A549 (cell line): ENCODE data around the gene DDX25. TPM values are rescaled to one million over a fixed set of nuclear protein-coding genes. Genes with fewer than 3 reads are reported as not detected.

Experiments
- ATAC-seq, 2 experiments: fragments of 200-7000 bp in 1 of 2; fragments of >200 bp in 1 of 2; cut with Nextera tagmentation in 1 of 2; cut with Tn5 transposase in 1 of 2; 3 replicates each; pipeline versions ENCODE4 v1.8.0 to v1.9.1; 2018 to 2020; ENCODE audit warnings: mild to moderate bottlenecking in 1 of 2, moderate library complexity in 1 of 2
- CTCF ChIA-PET: fragments of 300-600 bp; sonication (Branson Sonifier 250); formaldehyde crosslinking; extraction: SDS; loops from one replicate; lab custom pipeline; 2021; ENCODE audit warnings: antibody characterized with exemption, inconsistent platforms; lab: Yijun Ruan, JAX
- POLR2A ChIA-PET: fragments of 350-600 bp; formaldehyde crosslinking; extraction: SDS; loops from one replicate; lab custom pipeline; 2021; ENCODE audit warnings: antibody characterized with exemption, inconsistent platforms; lab: Yijun Ruan, JAX
- DNase-seq, 2 experiments: peaks; one replicate each; pipeline versions ENCODE4 v3.0.0 to v3.0.0-alpha.2; 2011 to 2016; ENCODE audit warnings: low read depth in 1 of 2, low spot score in 1 of 2
- FAIRE-seq: peaks from 2 replicates; lab custom pipeline; 2011; peaks lifted over from hg19 to GRCh38; lab: Jason Lieb, UNC
- H3K27ac ChIP-seq, 2 experiments: fragments of >200 bp; sonication (Bioruptor Twin); formaldehyde crosslinking; 3 replicates each; pipeline ENCODE4 v1.5.1; 2016 to 2017
- H3K4me1 ChIP-seq: fragments of >200 bp; sonication (Bioruptor Twin); formaldehyde crosslinking; 3 replicates; pipeline ENCODE4 v1.6.1; 2016
- H3K4me2 ChIP-seq: fragments of >200 bp; sonication (Bioruptor Twin); formaldehyde crosslinking; 3 replicates; pipeline ENCODE4 v1.6.1; 2016
- H3K4me3 ChIP-seq: fragments of >200 bp; sonication (Bioruptor Twin); formaldehyde crosslinking; 3 replicates; pipeline ENCODE4 v1.5.1; 2016
- H3K9me3 ChIP-seq: fragments of >200 bp; sonication (Bioruptor Twin); formaldehyde crosslinking; 3 replicates; pipeline ENCODE4 v1.6.1; 2016
- CBX2 ChIP-seq: fragments of 200-600 bp; sonication (generic); IDR thresholded peaks from 2 replicates; pipeline ENCODE4 v1.6.1; 2016; ENCODE audit warnings: low read depth, mild to moderate bottlenecking, borderline replicate concordance
- CEBPB ChIP-seq, 2 experiments: fragments of >200 bp in 1 of 2; sonication (Bioruptor Twin) in 1 of 2; formaldehyde crosslinking in 1 of 2; IDR thresholded peaks; 2 replicates each; pipeline ENCODE4 v1.6.1; 2012 to 2016
- EHMT2 ChIP-seq: fragments of 200-600 bp; sonication (generic); IDR thresholded peaks from 2 replicates; pipeline ENCODE4 v1.6.1; 2016; ENCODE audit warnings: antibody characterized with exemption, low read depth, mild to moderate bottlenecking, moderate library complexity
- ESRRA ChIP-seq: fragments of 150-350 bp; IDR thresholded peaks from 2 replicates; pipeline ENCODE4 v1.6.1; 2014; ENCODE audit warnings: mild to moderate bottlenecking, low read length, borderline replicate concordance
- FOSB ChIP-seq: fragments of 250-450 bp; sonication (Bioruptor Pico); IDR thresholded peaks from 2 replicates; pipeline ENCODE4 v1.5.0; 2020; ENCODE audit warnings: mild to moderate bottlenecking, moderate library complexity
- GATA3 ChIP-seq: IDR thresholded peaks from 2 replicates; pipeline ENCODE4 v1.6.1; 2012; ENCODE audit warnings: borderline replicate concordance
- HOXB13 ChIP-seq: fragments of 250-450 bp; sonication (Bioruptor Pico); IDR thresholded peaks from 2 replicates; pipeline ENCODE4 v1.5.0; 2020; ENCODE audit warnings: low read depth, mild to moderate bottlenecking, moderate library complexity
- HOXB5 ChIP-seq: fragments of 250-450 bp; sonication (Bioruptor Pico); IDR thresholded peaks from 2 replicates; pipeline ENCODE4 v1.5.0; 2020; ENCODE audit warnings: mild to moderate bottlenecking, moderate library complexity
- KDM5A ChIP-seq: fragments of 200-600 bp; sonication (generic); IDR thresholded peaks from 2 replicates; pipeline ENCODE4 v1.6.1; 2016; ENCODE audit warnings: antibody characterized with exemption, mild to moderate bottlenecking
- MAFK ChIP-seq: fragments of 450-650 bp; IDR thresholded peaks from 2 replicates; pipeline ENCODE4 v1.6.1; 2014; ENCODE audit not compliant: partially characterized antibody
- MAX ChIP-seq: IDR thresholded peaks from 2 replicates; pipeline ENCODE4 v1.6.1; 2012
- NPAS2 ChIP-seq: fragments of 250-450 bp; sonication (Bioruptor Pico); IDR thresholded peaks from 2 replicates; pipeline ENCODE4 v1.8.0; 2022; ENCODE audit warnings: mild to moderate bottlenecking, moderate library complexity, borderline replicate concordance
- PBX3 ChIP-seq: IDR thresholded peaks from 2 replicates; pipeline ENCODE4 v1.6.1; 2012
- POLR2A ChIP-seq: IDR thresholded peaks from 2 replicates; pipeline ENCODE4 v1.6.1; 2012; ENCODE audit warnings: mild to moderate bottlenecking, low read length
- RCOR1 ChIP-seq: fragments of 150-350 bp; IDR thresholded peaks from 2 replicates; pipeline ENCODE4 v1.6.1; 2014; ENCODE audit warnings: antibody characterized with exemption, low read length, low read depth
- SMC3 ChIP-seq: fragments of >200 bp; sonication (Bioruptor Twin); formaldehyde crosslinking; IDR thresholded peaks from 3 replicates; pipeline ENCODE4 v1.6.1; 2018; ENCODE audit warnings: inconsistent platforms
- ZC3H11A ChIP-seq: fragments of 450-650 bp; IDR thresholded peaks from 2 replicates; pipeline ENCODE4 v1.6.1; 2014; ENCODE audit warnings: antibody characterized with exemption, mild to moderate bottlenecking
- ZFP36 ChIP-seq: fragments of 450-650 bp; IDR thresholded peaks from 2 replicates; pipeline ENCODE4 v1.6.1; 2014; ENCODE audit warnings: borderline replicate concordance; ENCODE audit not compliant: partially characterized antibody
- ZNF302 ChIP-seq: fragments of 250-450 bp; sonication (Bioruptor Pico); IDR thresholded peaks from 2 replicates; pipeline ENCODE4 v1.9.0; 2021; ENCODE audit warnings: inconsistent platforms, mild to moderate bottlenecking, moderate library complexity
- ZSCAN20 ChIP-seq: fragments of 250-450 bp; sonication (Bioruptor Pico); IDR thresholded peaks from 2 replicates; pipeline ENCODE4 v1.8.0; 2022; ENCODE audit warnings: mild to moderate bottlenecking, moderate library complexity
- WGBS: methylation state at CpG from one replicate; pipeline ENCODE4 v1.1.6; 2017; ENCODE audit errors: missing lambda C conversion rate; 5-methylcytosine and 5-hydroxymethylcytosine counted together
- polyA plus RNA-seq, 4 experiments: library from polyadenylated mRNA; depleted of rRNA in 3 of 4; stranded (reverse); fragments of >200 nt; fragmentation: RNase III in 1 of 4; extraction: RNeasy Plus Mini Kit Qiagen cat#74134 plus additional on column Dnase treatment in 1 of 4; gene quantifications; 2 replicates in 3 of 4; 3 replicates in 1 of 4; pipeline ENCODE4 v1.2.3, GENCODE V29; 2011 to 2017

DDX25 gene
- polyA plus RNA-seq, 2 of the 4 experiments (the other 2 are of a cell fraction), result 0.01 TPM; not detected in 1

GRCh38 chr11:125926682-125927081 is 22.4 kb downstream of the DDX25 start (continued):
- TF ChIP-seq NPAS2 (CRISPR knock-in tag), result no peak
- no peak for TF ChIP-seq SMC3
- TF ChIP-seq ZNF302 (CRISPR knock-in tag), result no peak
- no peak for TF ChIP-seq PBX3
- no peak for TF ChIP-seq KDM5A
- no peak for TF ChIP-seq GATA3
- TF ChIP-seq, all 56 proteins: peak for 0

- DNase-seq (no peak), FAIRE-seq (no peak), ATAC-seq (no peak)
- Histone ChIP-seq H3K4me2 (no peak overlapping the region), H3K4me3 (no peak overlapping the region), H3K27ac (no peak overlapping the region), H3K9me3 (no peaks in the 10 kb centered on the region), H3K4me1 (no peaks in the 10 kb centered on the region)
- POLR2A ChIA-PET, result no interaction called here
- TF ChIP-seq HOXB5 (CRISPR knock-in tag), result no peak
- WGBS, result 60% methylated on average over 6 of the region's 9 CpGs
- CTCF ChIA-PET, result interaction anchor here (3.7 kb wide), 1 partner anchor 13 kb away, joined by 15 read pairs; no protein-coding TSS in a partner anchor
Observed at GRCh38 chr11:125929445-125930075, 25.3 kb downstream of the DDX25 start.

DNA sequence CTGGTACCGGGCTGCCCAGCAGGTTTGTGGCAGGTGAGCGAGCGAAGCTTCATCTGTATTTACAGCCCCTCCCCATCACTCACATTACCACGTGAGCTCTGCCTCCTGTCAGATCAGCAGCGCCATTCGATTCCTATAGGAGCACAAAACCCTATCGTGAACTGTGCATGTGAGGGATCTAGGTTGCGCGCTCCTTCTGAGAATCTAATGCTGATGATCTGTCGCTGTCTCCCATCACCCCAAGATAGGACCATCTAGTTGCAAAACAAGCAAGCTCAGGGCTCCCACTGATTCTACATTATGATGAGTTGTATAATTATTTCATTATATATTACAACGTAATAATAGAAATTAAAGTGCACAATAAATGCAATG is 25.8 kb downstream of the DDX25 start:
- DNase-seq (no peak), ATAC-seq (no peak), FAIRE-seq (no peak)
- POLR2A ChIA-PET, result no interaction called here
- H3K27ac ChIP-seq, result no peak overlapping the region
- no peaks in the 10 kb centered on the region for H3K4me1 ChIP-seq
- no peak overlapping the region for H3K4me2 ChIP-seq
- WGBS, result 86% methylated on average over 11 of the region's 11 CpGs
- H3K9me3 ChIP-seq, result no peaks in the 10 kb centered on the region
- TF ChIP-seq CBX2, result no peak
- TF ChIP-seq ESRRA, result no peak
- TF ChIP-seq MAX, result no peak
- no peak for TF ChIP-seq ZFP36
- no peak for TF ChIP-seq ZSCAN20 (CRISPR knock-in tag)
- no peak for TF ChIP-seq SMC3
- no peak overlapping the region for H3K4me3 ChIP-seq
- CTCF ChIA-PET, result interaction anchor here (3.7 kb wide), 1 partner anchor 12 kb away, joined by 15 read pairs; no protein-coding TSS in a partner anchor

DNA sequence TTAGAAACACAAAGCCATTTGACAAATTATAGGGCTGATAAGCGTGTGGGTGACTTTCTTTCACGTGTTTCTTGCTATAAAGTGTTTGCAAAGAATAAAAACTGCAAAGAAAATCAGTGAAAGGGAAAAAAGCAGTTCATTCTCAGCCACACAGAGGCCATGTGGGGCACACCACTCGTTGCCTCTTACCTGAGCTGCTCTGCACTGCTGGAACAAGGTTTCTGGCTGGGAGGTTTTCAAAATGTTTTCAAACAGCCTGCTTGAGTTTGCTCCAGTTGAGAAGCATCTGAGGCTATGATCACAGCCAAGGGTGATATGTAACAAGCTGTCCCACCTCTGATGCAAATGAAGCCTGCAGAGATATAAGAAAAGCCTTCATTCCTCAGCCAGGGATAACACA is 26.8 kb downstream of the DDX25 start:
- Histone ChIP-seq H3K4me1 (no peaks in the 10 kb centered on the region), H3K27ac (no peak overlapping the region)
- no peak for ATAC-seq
- no peak for TF ChIP-seq ZFP36
- TF ChIP-seq POLR2A, result no peak
- no peak for TF ChIP-seq ZC3H11A
- no peak for TF ChIP-seq RCOR1
- no peak for TF ChIP-seq EHMT2
- no peak for TF ChIP-seq SMC3
- no peak for TF ChIP-seq HOXB5 (CRISPR knock-in tag)
- TF ChIP-seq HOXB13, result no peak
- TF ChIP-seq CEBPB (IDR thresholded peaks at IDR 0.05), result no peak
- TF ChIP-seq, all 56 proteins: peak for 0
- no peaks in the 10 kb centered on the region for H3K9me3 ChIP-seq
- 31% methylated on average over 3 of the region's 3 CpGs for WGBS
- no peak for DNase-seq
- H3K4me3 ChIP-seq, result no peak overlapping the region
- ChIA-PET POLR2A (no interaction called here), CTCF (interaction anchor here (0.9 to 3.7 kb wide), 2 partner anchors 11 to 260 kb away, joined by 3 to 15 read pairs; no protein-coding TSS in a partner anchor)
- no peak overlapping the region for H3K4me2 ChIP-seq
- FAIRE-seq, result no peak

DNA sequence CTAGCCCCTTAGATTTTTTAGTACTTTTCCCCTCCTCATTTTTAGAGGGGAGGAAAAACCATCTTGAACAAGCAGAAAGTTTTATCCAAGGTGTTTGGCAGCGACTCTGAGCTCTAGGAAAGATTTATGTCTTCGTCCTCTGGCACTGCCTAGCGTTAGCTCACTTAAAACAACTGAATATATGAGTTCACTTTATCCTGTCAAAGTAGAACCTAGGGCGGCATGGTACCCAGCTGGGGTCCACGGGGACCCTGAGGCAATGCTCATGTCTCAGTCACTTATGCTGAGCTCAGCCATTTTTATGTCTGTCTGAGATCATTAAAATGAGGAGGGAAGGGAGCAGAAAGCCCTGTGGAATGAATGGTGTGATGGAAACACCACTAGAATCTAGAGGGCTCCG is 27.4 kb downstream of the DDX25 start:
- CTCF ChIA-PET, result interaction anchor here (0.9 to 3.7 kb wide), 3 partner anchors 8 to 259 kb away, joined by 3 to 15 read pairs (median 5); no protein-coding TSS in a partner anchor
- FAIRE-seq (no peak), ATAC-seq (no peak), DNase-seq (no peak)
- POLR2A ChIA-PET, result no interaction called here
- WGBS, result 44% methylated on average over 6 of the region's 6 CpGs
- Histone ChIP-seq H3K9me3 (no peaks in the 10 kb centered on the region), H3K4me3 (no peak overlapping the region), H3K4me2 (no peak overlapping the region), H3K4me1 (no peaks in the 10 kb centered on the region), H3K27ac (no peak overlapping the region)
- TF ChIP-seq FOSB, result no peak
- peak; percentile 79 for TF ChIP-seq MAFK
